Upper lobe of left lung (tissue), 6 donors: ENCODE data around the gene PLXNB1. TPM values are rescaled to one million over a fixed set of nuclear protein-coding genes. Genes with fewer than 3 reads are reported as not detected.

ENCODE experiments used
- ATAC-seq, 2 donors: fragments of 200-7000 bp; cut with Tn5 transposase; one replicate each; pipeline ENCODE4 v1.9.1; 2022; ENCODE audit warnings: mild to moderate bottlenecking in 2 of 2, moderate library complexity in 2 of 2; ENCODE audit not compliant: low FRiP score in 2 of 2
- DNase-seq, 2 donors: peaks; one replicate each; pipeline ENCODE4 v3.0.0-alpha.2; 2019 to 2020
- H3K27ac ChIP-seq, 4 donors: fragments of 200-600 bp; sonication (generic); one replicate each; pipeline ENCODE4 v1.5.1; 2016 to 2019
- H3K27me3 ChIP-seq, 4 donors: fragments of 200-600 bp; sonication (generic); one replicate each; pipeline ENCODE4 v1.5.1; 2017 to 2019
- H3K36me3 ChIP-seq, 4 donors: fragments of 200-600 bp; sonication (generic); one replicate each; pipeline ENCODE4 v1.5.1; 2016 to 2019
- H3K4me1 ChIP-seq, 4 donors: fragments of 200-600 bp; sonication (generic); one replicate each; pipeline ENCODE4 v1.5.1; 2018 to 2019
- H3K4me3 ChIP-seq, 4 donors: fragments of 200-600 bp; sonication (generic); one replicate each; pipeline ENCODE4 v1.5.1; 2017 to 2019; ENCODE audit warnings: mild to moderate bottlenecking in 2 of 4, moderate library complexity in 1 of 4
- H3K9me3 ChIP-seq, 4 donors: fragments of 200-600 bp; sonication (generic); one replicate each; pipeline ENCODE4 v1.5.1; 2018 to 2019
- CTCF ChIP-seq, 6 experiments: fragments of 450-650 bp in 4 of 6; fragments of 200-600 bp in 2 of 6; sonication (generic) in 2 of 6; IDR thresholded peaks; one replicate each; pipeline ENCODE4 v1.5.1; 2016 to 2019; ENCODE audit warnings: antibody characterized with exemption in 6 of 6
- EP300 ChIP-seq, 4 donors: sonication (generic); formaldehyde crosslinking; IDR thresholded peaks; one replicate each; pipeline ENCODE4 v1.5.1; 2017; ENCODE audit warnings: antibody characterized with exemption in 4 of 4, control low read depth in 2 of 4
- POLR2A ChIP-seq, 4 donors: fragments of 450-650 bp; IDR thresholded peaks; one replicate each; pipeline ENCODE4 v1.5.1; 2016 to 2017; ENCODE audit warnings: antibody characterized with exemption in 4 of 4, mild to moderate bottlenecking in 2 of 4
- POLR2AphosphoS5 ChIP-seq, 2 donors: sonication (generic); formaldehyde crosslinking; IDR thresholded peaks; one replicate each; pipeline ENCODE4 v1.5.1; 2017; ENCODE audit warnings: antibody characterized with exemption in 2 of 2
- WGBS, 2 donors: methylation state at CpG; one replicate each; pipeline ENCODE4 v1.1.5; 2017 to 2018; 5-methylcytosine and 5-hydroxymethylcytosine counted together
- total RNA-seq, 6 donors: library from RNA; depleted of rRNA in 4 of 6; stranded (reverse); fragments of >200 nt in 4 of 6; gene quantifications; one replicate each; pipeline versions ENCODE4 v1.1.0 to v1.2.1, GENCODE V29; 2016 to 2021
- donor health status: DM: no; HTN: no; CAD: no; lungs with moderate emphysema.
- donor health status: DM: no; HTN: yes; CAD: no; lungs with severe emphysema.

The PLXNB1 gene
- total RNA-seq, 6 donors from 2014 or later = 91.2 to 588 (median 123) TPM

- Histone ChIP-seq H3K36me3 (peaks cover 0 to 22% (median 9%) of the 10 kb centered on the region in 4 donors), H3K4me1 (peaks cover 18 to 43% (median 36%) of the 10 kb centered on the region in 4 donors), H3K9me3 (no peaks in the 10 kb centered on the region), H3K27me3 (no peaks in the 10 kb centered on the region), H3K4me3 (no peak overlapping the region), H3K27ac (no peak overlapping the region)
- no peak for ATAC-seq
- WGBS, 2 donors = 83 to 97% methylated on average over 5 to 16 of the region's 27 CpGs
- DNase-seq = no peak
- TF ChIP-seq POLR2A (IDR thresholded peaks at IDR 0.05) (no peak), POLR2AphosphoS5 (IDR thresholded peaks at IDR 0.05) (no peak), EP300 (IDR thresholded peaks at IDR 0.05) (no peak), CTCF (IDR thresholded peaks at IDR 0.05) (no peak)
These were observed 5.8 kb downstream of the PLXNB1 start for GRCh38 chr3:48423883-48424695.

GRCh38 chr3:48423241-48423882 lies 6.5 kb downstream of the PLXNB1 start:
- H3K36me3 ChIP-seq = peaks cover 0 to 30% (median 16%) of the 10 kb centered on the region in 4 donors
- no peak for ATAC-seq
- peaks cover 17 to 37% (median 34%) of the 10 kb centered on the region in 4 donors for H3K4me1 ChIP-seq
- 75 to 88% methylated on average over 10 to 19 of the region's 25 CpGs for WGBS, 2 donors
- no peak for DNase-seq
- H3K9me3 ChIP-seq = no peaks in the 10 kb centered on the region
- no peak overlapping the region for H3K4me3 ChIP-seq
- no peak for TF ChIP-seq POLR2A (IDR thresholded peaks at IDR 0.05)
- no peak for TF ChIP-seq POLR2AphosphoS5 (IDR thresholded peaks at IDR 0.05)
- TF ChIP-seq CTCF (IDR thresholded peaks at IDR 0.05) = no peak
- no peak for TF ChIP-seq EP300 (IDR thresholded peaks at IDR 0.05)
- no peak overlapping the region for H3K27ac ChIP-seq
- no peaks in the 10 kb centered on the region for H3K27me3 ChIP-seq

GRCh38 chr3:48422681-48423080 lies 7.2 kb downstream of the PLXNB1 start:
- DNase-seq (no peak), ATAC-seq (no peak)
- no peak for TF ChIP-seq CTCF (IDR thresholded peaks at IDR 0.05)
- TF ChIP-seq EP300 (IDR thresholded peaks at IDR 0.05) = no peak
- no peak for TF ChIP-seq POLR2AphosphoS5 (IDR thresholded peaks at IDR 0.05)
- TF ChIP-seq POLR2A (IDR thresholded peaks at IDR 0.05) = no peak
- peaks cover 12 to 30% (median 29%) of the 10 kb centered on the region in 4 donors for H3K4me1 ChIP-seq
- no peaks in the 10 kb centered on the region for H3K27me3 ChIP-seq
- H3K4me3 ChIP-seq = no peak overlapping the region
- no peaks in the 10 kb centered on the region for H3K9me3 ChIP-seq
- H3K36me3 ChIP-seq = peaks cover 0 to 36% (median 22%) of the 10 kb centered on the region in 4 donors
- WGBS, 2 donors = 91 to 96% methylated on average over 4 to 8 of the region's 8 CpGs
- no peak overlapping the region for H3K27ac ChIP-seq

GRCh38 chr3:48422272-48422671 lies 7.6 kb downstream of the PLXNB1 start:
- ATAC-seq = no peak
- Histone ChIP-seq H3K9me3 (no peaks in the 10 kb centered on the region), H3K27ac (no peak overlapping the region), H3K4me3 (no peak overlapping the region), H3K36me3 (peaks cover 2 to 40% (median 26%) of the 10 kb centered on the region in 4 donors), H3K4me1 (peaks cover 12 to 26% (median 25%) of the 10 kb centered on the region in 4 donors), H3K27me3 (no peaks in the 10 kb centered on the region)
- no peak for TF ChIP-seq POLR2AphosphoS5 (IDR thresholded peaks at IDR 0.05)
- no peak for TF ChIP-seq CTCF (IDR thresholded peaks at IDR 0.05)
- no peak for TF ChIP-seq EP300 (IDR thresholded peaks at IDR 0.05)
- no peak for TF ChIP-seq POLR2A (IDR thresholded peaks at IDR 0.05)
- DNase-seq = no peak
- WGBS, 2 donors = 56 to 87% methylated on average over 3 of the region's 3 CpGs
